HG02884 (cell line): ENCODE data around the gene HNRNPCL2.
"Not testable (repeated sequence)": the region's sequence is repeated elsewhere in the genome, so short reads cannot be mapped to it uniquely, and the experiment has no call there.

Source experiments
- ATAC-seq: cut with Tn5 transposase; IDR thresholded peaks from one replicate; pipeline ENCODE4 v1.9.1; 2021; ENCODE audit warnings: mild to moderate bottlenecking, moderate library complexity; ENCODE audit not compliant: unreplicated experiment

The HNRNPCL2 gene

DNA sequence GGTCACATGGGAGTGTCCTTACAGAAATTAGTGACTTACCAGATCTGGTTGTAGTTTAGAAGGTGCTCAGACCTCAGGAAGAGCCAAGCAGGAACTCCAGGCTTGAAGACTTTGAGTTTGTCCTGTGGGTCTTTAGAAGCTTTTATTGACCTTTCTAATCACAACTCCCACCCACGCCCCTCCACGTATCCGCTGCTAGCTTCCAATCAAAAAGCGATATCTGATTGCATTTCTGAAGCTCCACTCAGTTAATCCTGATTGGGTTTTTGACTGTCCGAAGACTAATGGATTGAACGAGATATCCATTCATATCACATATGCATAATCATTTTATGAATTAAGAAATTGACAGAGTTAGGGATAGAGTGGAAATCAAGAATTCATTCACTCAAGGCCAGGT is at the start of gene HNRNPCL2:
Gene HNRNPCL2 (minus strand): TSS at position 101 of the 400 bp plus-strand sequence. CDS start 454 bp downstream, outside the sequence.
- not testable (repeated sequence) for ATAC-seq

DNA sequence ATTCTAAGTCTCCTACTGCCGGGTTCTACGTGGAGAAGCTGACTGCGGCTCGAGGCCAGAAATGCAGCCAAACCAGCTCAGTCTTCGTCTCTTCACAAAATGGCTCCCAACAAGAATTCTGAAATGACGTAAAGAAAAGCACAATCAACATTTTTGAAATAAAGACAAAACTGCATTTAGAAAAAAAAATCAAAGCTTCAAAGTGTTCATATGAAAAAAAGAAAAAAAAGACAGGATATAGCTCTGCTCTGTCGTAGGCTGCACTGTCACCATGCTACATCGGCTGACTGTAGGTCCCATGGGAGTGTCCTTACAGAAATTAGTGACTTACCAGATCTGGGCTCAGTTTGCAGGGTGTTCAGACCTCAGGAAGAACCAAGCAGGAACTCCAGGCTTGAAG is 48.9 kb upstream of the HNRNPCL2 start, which contains the start of gene HNRNPCL4:
Gene HNRNPCL4 (minus strand): TSS at position 101 of the 400 bp plus-strand sequence. CDS start 164 bp downstream, outside the sequence.
- not testable (repeated sequence) for ATAC-seq

DNA sequence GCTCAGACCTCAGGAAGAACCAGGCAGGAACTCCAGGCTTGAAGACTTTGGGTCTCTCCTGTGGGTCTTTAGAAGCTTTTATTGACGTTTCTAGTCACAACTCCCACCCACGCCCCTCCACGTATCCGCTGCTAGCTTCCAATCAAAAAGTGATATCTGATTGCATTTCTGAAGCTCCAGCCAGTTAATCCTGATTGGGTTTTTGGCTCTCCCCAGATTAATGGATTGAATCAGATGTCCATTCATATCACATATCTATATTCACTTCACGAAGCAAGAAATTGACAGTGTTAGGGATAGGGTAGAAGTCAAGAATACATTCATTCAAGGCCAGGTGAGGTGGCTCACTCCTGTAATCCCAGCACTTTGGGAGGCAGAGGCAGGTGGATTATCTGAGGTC is 39.3 kb upstream of the HNRNPCL2 start, which contains the start of gene PRAMEF26:
Gene PRAMEF26 (minus strand): TSS at position 101 of the 400 bp plus-strand sequence. CDS start 2,914 bp downstream, outside the sequence.
- ATAC-seq = not testable (repeated sequence)

DNA sequence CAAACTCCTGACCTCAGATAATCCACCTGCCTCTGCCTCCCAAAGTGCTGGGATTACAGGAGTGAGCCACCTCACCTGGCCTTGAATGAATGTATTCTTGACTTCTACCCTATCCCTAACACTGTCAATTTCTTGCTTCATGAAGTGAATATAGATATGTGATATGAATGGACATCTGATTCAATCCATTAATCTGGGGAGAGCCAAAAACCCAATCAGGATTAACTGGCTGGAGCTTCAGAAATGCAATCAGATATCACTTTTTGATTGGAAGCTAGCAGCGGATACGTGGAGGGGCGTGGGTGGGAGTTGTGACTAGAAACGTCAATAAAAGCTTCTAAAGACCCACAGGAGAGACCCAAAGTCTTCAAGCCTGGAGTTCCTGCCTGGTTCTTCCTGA is 46.2 kb downstream of the HNRNPCL2 start, which contains the start of gene PRAMEF25:
Gene PRAMEF25 (plus strand): TSS at position 301 of the 400 bp plus-strand sequence. CDS start 2,920 bp downstream, outside the sequence.
- not testable (repeated sequence) for ATAC-seq
